ENCODE data around the gene LMO7. TPM values are rescaled to one million over a fixed set of nuclear protein-coding genes. Genes with fewer than 3 reads are reported as not detected.

Gene LMO7
- total RNA-seq, 1 experiment from 2014 or later: 11.8 TPM

GRCh38 chr13:75666646-75667351 lies 30.7 kb downstream of the LMO7 start:
- Histone ChIP-seq H3K4me1 (ENCODE audit: control insufficient read depth, insufficient read depth, low read length) (no peaks in the 10 kb centered on the region), H3K9me3 (ENCODE audit: control insufficient read depth, insufficient read depth, low read depth, low read length) (no peaks in the 10 kb centered on the region), H3K27me3 (ENCODE audit: control insufficient read depth, insufficient read depth, low read length) (no peaks in the 10 kb centered on the region), H3K36me3 (ENCODE audit: control insufficient read depth, insufficient read depth, low read length) (no peaks in the 10 kb centered on the region), H3K27ac (ENCODE audit: low read length) (no peak overlapping the region), H3K4me3 (ENCODE audit: low read depth in 2 of 2, low read length in 2 of 2) (no peak overlapping the region)
- ATAC-seq (no peak), DNase-seq (ENCODE audit: low read depth, low spot score) (no peak)
- in situ Hi-C loops (cut with HindIII; ENCODE audit: low pct_unique_long_range_greater_than_20kb, low sequenced_read_pairs) (no loop called here), intact Hi-C loops (cut with micrococcal nuclease; ENCODE audit: unreplicated experiment) (no loop called here)
- no TSS peak for BruUV-seq (replicated peaks)
- POLR2A ChIA-PET: no interaction called here
- TF ChIP-seq REST (IDR thresholded peaks at IDR 0.05; ENCODE audit: insufficient read depth in 1 of 2, low read depth in 2 of 2, low read length in 1 of 2) (no peak), POLR2AphosphoS5 (IDR thresholded peaks at IDR 0.05; ENCODE audit: low read depth, low read length) (no peak), TCF7L2 (IDR thresholded peaks at IDR 0.05; ENCODE audit: low read depth, low read length) (no peak), SIN3A (IDR thresholded peaks at IDR 0.05; ENCODE audit: borderline replicate concordance, insufficient read depth, low read depth, low read length) (no peak), CTCF (IDR thresholded peaks at IDR 0.05) (no peak)
- CTCF ChIA-PET: no interaction called here

DNA sequence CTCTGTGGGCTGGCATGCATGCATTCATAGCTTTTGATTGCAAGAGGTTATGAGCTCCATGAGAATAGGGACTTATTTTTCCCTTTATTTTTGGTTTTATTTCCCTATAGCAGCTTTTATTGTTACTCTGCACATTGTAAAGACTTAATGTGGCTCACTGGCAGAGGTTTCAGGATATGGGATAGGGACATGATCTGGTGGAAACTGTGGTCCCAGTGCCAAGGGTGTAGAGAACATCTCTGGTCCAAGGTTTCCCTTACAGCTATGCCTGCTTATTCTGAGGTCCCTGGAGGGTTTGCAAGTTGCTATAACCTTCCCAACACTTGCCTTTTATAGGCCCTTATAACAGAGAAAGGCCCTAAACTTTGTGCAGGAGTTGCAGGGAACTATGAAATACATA lies 33.6 kb downstream of the LMO7 start:
- DNase-seq (ENCODE audit: low read depth, low spot score) (no peak), ATAC-seq (no peak)
- no peaks in the 10 kb centered on the region for H3K4me1 ChIP-seq (ENCODE audit: control insufficient read depth, insufficient read depth, low read length)
- H3K4me3 ChIP-seq (ENCODE audit: low read depth in 2 of 2, low read length in 2 of 2): no peak overlapping the region
- no TSS peak for BruUV-seq (replicated peaks)
- ChIA-PET CTCF (no interaction called here), POLR2A (interaction anchor here (0.6 kb wide), 1 partner anchor 13 kb away, joined by 3 read pairs; no protein-coding TSS in a partner anchor)
- intact Hi-C loops (cut with micrococcal nuclease; ENCODE audit: unreplicated experiment) (no loop called here), in situ Hi-C loops (cut with HindIII; ENCODE audit: low pct_unique_long_range_greater_than_20kb, low sequenced_read_pairs) (no loop called here)
- no peaks in the 10 kb centered on the region for H3K36me3 ChIP-seq (ENCODE audit: control insufficient read depth, insufficient read depth, low read length)
- H3K27me3 ChIP-seq (ENCODE audit: control insufficient read depth, insufficient read depth, low read length): no peaks in the 10 kb centered on the region
- no peak for TF ChIP-seq REST (IDR thresholded peaks at IDR 0.05; ENCODE audit: insufficient read depth in 1 of 2, low read depth in 2 of 2, low read length in 1 of 2)
- TF ChIP-seq SIN3A (IDR thresholded peaks at IDR 0.05; ENCODE audit: borderline replicate concordance, insufficient read depth, low read depth, low read length): no peak
- no peak for TF ChIP-seq POLR2AphosphoS5 (IDR thresholded peaks at IDR 0.05; ENCODE audit: low read depth, low read length)
- TF ChIP-seq TCF7L2 (IDR thresholded peaks at IDR 0.05; ENCODE audit: low read depth, low read length): no peak
- no peak for TF ChIP-seq CTCF (IDR thresholded peaks at IDR 0.05)
- H3K27ac ChIP-seq (ENCODE audit: low read length): no peak overlapping the region
- no peaks in the 10 kb centered on the region for H3K9me3 ChIP-seq (ENCODE audit: control insufficient read depth, insufficient read depth, low read depth, low read length)

All from Panc1 (cell line).